HG03039 (cell line): ENCODE data around the gene BST2.

Source experiments
- ATAC-seq: cut with Tn5 transposase; IDR thresholded peaks from one replicate; pipeline ENCODE4 v1.9.1; 2021; ENCODE audit warnings: mild to moderate bottlenecking, moderate library complexity; ENCODE audit not compliant: unreplicated experiment

The BST2 gene, protein sequence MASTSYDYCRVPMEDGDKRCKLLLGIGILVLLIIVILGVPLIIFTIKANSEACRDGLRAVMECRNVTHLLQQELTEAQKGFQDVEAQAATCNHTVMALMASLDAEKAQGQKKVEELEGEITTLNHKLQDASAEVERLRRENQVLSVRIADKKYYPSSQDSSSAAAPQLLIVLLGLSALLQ

DNA sequence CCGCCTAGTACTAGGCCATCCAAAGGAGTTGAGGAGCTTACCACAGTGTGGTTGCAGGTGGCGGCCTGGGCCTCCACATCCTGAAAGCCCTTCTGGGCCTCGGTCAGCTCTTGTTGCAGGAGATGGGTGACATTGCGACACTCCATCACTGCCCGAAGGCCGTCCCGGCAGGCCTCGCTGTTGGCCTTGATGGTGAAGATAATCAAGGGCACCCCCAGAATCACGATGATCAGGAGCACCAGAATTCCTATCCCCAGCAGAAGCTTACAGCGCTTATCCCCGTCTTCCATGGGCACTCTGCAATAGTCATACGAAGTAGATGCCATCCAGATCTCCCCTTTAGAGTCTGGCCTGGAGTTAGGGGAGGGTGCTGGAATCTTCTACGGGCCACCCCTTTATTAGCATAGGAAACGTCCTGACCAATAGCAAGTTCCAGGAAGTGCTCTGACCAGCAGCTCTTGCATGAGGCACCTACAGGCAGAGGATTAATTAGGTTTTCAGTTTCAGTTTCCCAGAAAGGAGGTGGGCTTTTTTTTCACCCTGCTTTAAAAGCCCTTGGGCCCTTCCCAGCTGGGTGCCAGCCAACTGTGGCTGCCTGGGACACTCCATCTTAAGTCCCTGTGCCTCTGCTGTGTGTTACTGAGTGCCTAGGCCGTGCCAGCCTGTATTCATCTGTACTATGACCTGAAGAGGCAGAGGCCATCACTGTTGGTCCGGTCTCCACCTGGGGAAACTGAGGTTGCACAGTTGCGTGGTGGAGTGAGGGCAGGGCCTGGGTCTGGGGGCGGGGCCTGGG lies at the start of gene BST2:
Gene BST2, minus strand, starts transcription at position 381 of the 796 bp plus-strand sequence. Its CDS starts 55 bp downstream, at position 326.
- peak; percentile 60 for ATAC-seq

DNA sequence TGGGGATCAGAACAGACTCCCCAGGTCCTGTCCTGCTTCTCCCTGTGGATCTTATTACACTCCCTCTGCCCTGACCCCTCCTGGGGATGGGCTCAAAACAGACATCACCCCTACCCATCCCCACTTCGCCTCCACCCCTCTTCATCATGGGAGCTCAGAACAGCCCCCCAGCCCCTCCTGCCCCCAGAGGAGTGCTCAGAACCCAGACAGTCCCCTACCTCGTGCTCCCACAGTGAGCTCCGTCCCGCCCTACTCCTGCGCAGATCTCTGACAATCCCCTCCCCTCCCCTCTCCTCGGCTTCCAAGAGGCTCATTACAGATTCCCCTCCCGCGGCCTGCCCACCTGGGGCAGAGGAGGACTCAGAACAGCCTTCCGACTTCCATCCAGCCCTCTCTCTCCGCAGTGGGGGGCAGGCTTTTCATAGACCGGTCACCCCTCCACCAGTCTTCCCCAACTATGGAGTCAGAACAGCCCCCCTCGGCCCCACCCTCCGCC lies 49.2 kb upstream of the BST2 start:
- ATAC-seq: no peak

DNA sequence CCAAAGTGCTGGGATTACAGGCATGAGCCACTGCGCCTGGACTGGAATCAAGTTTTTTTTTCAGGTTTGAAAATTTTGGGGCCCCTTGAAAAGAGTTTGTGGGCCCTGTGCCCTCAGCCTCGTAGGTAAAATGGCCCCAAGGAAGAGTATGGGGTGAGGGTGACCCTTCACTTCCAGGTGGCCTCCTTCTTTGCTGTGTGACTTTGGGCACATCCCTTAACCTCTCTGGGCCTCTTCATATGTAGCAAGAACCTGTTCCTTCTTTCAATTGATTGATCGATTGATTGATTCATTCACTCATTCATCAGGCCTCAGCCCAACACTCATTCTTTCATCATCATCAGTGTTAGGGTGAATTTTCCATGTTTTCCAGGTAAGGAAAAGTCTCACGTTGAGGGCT lies 46.4 kb upstream of the BST2 start:
- ATAC-seq: no peak

DNA sequence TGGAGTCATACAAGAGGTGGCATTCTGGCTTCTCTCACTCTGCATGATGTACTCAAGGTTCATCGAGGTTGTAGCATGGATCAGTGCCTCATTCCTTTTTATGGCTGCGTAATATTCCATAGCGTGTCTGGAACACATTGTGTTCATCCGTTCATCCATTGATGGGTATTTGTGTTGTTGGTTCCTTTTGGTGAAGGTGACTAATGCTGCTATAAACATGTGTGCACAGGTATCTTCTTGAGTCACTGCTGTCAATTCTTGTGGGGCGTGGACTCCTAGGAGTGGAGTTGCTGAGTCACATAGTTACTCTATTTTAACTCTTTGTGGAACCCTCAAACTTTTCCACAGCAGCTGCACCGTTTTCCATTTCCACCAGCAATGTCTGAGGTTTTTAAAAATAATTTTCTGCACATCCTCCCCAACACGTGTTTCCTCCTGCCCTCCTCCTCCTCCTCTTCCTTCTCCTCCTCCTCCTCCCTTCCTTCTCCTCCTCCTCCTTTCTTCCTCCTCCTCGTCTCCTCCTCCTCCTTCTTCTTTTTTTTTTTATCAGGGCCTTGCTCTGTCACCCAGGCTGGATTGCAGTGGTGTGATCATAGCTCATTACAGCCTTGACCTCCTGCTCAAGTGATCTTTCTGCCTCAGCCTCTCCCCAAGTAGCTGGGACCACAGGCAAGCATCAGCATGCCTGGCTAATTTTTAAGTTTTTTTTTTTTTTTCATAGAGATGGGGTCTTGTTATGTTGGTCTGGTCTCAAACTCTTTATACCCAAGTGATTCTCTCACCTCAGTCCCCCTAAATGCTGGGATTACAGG lies 45.0 kb upstream of the BST2 start:
- ATAC-seq: no peak

DNA sequence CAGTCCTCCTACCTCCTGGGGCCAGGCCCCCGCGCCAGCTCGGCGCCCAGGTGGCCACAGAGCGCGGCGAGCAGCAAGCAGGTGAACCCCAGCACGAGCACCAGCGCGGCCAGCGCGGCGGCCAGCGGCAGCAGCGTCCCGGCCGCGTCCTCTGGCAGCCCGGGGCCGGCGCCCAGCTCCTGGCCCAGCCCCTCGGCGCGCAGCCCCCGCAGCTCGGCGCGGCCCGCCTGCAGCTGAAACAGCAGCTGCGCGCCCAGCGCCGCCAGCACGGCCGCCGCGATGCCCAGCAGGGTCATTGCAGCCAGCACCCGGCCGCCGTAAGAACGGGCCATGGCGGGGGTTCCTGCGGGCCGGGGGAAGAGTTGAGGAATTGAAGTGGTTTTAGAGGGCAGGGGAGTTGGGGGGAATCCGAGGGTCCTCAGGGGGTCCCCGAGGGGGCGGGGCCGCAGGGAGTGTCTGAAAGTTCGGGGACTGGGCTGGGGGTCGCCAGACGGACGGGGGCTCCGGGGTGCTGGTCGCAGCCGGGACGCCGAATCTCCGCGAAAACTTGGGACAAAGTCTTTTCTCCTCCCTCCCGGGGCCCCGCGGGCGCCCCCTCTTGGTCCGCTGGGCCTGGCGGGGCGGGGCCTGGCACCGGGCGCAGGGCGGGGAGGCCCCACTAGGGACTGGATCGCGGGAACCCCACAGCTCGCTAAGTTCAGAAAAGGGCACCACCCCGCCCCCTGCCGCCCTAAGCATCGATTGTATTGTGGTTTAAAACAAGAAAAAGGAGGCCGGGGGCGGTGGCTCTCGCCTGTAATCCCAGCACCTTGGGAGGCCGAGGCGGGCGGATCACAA lies 42.9 kb upstream of the BST2 start, which contains the start of gene TMEM221:
Gene TMEM221, minus strand, starts transcription at position 538 of the 837 bp plus-strand sequence. Its CDS starts 206 bp downstream, at position 332.
- no peak for ATAC-seq

DNA sequence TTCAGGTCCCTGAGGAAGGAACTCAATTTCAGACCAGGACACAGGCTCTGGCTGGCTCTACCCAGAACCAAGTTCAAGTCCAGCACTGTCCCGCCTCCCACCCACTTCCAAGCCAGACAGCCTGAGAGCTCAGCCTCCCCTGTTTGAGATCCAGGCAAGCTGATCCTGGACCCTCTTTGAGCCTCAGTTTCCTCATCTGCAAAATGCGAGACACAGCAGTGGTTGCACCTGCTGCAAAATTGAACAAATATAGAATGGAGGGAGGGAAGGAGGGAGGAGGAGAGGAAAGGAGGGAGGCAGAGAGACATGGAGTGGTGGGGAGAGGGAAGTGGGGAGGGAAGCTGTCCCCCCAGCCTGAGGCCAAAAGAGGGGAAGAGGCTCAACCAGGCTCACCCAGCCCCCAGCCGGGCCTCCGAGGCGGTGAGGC lies 42.3 kb upstream of the BST2 start:
- ATAC-seq: no peak

DNA sequence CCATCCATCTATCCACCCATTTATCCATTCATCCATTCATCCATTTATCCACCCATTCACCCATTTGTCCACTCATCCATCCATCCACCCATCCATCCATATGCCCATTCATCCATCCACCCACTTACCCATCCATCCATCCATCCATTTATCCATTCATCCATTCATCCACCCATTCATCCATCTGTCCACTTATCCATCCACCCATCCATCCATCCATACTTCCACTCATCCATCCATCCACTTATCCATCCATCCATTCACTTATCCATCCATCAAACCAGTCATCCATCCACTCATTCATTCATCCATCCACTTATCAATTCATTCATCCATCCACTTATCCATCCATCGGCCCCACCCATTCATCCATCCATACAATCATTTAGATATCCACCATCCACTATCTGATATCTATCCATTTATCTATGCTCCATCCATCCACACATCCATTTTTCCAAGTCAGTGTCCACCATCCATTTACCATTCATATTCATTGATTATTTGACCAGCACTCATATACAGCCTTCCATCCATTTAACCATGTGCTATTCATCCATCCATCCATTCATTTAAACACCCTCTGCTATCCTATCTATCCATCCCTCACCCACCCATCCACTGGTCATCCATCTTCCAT lies 40.2 kb upstream of the BST2 start:
- ATAC-seq: no peak

DNA sequence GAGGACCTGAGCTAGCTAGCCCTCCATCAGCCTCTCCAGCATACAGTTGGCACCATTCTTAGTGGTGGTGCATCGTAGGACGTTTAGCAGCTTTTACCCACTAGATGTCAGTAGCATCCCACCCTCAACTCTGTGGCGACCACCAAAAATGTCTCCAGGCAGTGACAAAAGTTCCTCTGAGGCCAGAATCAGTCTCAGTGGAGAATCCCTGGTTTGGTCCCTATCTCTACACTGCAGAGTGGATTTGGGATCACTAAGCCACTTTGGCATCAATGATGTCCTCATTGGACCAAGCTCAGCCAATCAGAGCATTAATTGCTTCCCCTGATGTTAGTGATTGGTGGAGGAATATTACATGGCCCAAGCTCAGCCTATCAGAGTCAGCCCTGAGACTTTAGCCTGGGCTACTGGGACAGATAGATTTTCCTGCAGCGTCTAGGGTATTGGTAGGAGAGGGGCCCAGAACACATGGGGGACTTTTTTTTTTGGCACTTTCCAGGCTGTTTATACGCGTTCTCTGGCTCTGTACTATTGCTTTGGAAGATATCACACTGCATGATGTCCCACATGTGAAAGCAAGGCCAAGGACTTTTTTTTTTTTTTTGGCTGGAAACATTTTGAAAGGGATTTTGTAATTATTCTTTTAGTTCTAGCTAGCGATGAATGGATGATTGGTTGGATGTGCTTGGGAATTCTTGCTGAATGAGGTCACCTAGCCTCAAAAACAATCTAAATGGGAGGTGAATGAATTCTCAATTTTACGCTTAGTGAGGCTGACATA lies 36.0 kb upstream of the BST2 start:
- ATAC-seq: no peak

DNA sequence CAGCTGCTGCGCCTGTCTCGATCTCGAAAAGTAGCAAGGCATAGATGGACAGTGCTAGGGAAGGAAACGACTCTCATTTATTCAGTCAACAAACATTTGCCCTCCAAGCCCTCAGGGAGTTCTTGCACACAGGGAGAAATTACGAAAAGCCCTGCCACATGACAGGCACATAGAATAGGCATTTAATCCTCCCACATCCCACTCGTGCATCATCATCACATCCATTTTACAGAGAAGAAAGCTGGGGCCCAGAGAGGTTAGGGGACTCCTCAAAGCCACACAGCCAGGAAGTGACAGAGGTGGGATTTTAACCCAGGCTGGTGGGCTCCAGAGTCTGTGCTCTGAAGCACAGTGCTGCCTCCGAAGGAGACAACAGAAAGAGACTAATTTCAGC lies 31.4 kb upstream of the BST2 start:
- ATAC-seq: no peak

DNA sequence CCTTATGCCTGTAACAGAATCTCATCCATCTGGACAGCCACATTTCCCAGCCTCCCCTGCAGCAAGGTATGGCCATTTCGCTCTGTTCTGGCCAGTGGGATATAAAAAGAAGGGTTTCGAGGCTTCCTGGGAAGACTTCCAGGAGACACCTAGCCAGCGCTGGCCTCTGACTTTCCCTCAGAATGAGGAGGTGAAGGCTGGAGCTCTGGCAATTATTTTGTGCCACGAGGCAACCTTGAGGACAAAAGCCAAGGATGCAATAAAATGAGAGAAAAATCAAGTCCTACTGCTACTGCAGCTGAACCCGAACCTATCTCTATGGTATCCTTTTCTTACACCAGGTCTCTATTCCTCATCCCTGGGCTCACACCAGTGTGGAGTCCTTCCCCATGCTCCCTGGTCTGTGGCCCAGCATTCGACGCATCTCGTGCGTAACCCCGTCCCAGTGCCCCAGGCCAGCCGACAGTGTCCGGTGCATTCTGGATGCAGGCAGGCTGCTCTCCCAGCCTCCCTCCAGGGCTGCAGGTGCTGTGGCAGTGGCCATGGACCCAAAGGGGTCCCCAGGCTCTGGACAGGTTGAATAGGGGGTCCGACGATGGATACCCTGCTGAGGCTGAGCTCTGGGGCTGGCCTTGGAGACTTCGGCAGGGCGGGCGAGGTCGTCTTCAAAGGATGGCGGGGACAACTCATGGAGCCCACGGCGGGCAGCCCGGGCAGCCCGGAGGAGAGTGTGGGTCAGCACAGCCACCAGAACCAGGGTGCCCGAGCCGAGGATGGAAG lies 30.9 kb upstream of the BST2 start:
- ATAC-seq: no peak

DNA sequence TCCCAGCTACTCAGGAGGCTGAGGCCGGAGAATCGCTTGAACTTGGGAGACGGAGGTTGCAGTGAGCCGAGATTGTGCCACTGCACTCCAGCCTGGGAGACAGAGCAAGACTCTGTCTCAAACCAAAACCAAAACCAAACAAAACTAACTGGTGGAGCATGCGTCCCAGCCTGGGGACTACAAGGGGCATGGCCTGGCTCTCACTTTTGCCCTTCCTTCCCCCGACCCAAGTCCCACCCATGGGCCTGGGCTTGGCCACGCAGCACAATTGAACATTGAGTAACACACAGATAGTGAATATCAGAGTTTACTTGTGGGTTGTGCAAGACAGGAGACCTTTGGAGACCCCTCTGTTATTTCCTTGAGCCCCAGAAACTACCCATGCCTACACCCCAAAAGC lies 29.8 kb upstream of the BST2 start:
- ATAC-seq: no peak

DNA sequence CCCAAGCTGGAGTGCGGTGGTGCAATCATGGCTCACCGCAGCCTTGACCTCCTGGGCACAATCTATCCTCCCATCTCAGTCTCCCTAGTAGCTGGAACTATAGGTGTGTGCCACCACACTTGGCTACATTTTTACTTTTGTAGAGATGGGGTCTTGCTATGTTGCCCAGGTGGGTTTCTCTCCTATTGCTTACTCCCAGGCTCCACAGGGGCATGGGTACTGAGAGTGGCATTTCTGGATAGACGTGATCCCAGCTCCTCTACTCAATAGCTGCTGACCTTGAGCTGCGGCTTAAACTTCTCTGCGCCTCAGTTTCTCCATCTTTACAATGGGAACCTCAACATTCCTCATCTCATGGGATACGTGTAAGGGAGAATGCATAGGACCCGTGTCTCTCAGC lies 26.0 kb upstream of the BST2 start:
- ATAC-seq: no peak

DNA sequence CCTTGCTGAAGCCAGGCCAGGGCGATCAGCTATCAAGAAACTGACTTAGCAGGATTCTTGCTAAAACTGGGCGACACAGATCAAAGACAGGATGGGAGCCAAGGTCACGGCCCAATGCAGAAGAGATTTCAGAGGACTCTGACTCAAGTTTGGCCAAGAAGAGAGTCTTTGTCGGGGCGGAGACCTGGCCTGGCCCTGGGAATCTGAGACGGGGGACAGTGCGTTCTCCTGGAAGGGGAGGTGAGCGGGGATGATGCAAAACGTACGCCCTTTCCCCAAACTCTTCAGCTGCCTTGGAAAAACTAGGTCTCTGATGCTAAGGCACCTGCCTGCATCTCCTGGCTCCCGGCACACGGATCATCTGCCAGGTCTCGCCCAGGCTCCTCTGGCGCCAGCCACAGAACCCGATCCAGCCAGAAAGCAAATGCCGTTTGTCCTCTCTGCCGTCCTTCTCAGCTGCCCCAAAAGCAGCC lies 24.2 kb upstream of the BST2 start:
- no peak for ATAC-seq

DNA sequence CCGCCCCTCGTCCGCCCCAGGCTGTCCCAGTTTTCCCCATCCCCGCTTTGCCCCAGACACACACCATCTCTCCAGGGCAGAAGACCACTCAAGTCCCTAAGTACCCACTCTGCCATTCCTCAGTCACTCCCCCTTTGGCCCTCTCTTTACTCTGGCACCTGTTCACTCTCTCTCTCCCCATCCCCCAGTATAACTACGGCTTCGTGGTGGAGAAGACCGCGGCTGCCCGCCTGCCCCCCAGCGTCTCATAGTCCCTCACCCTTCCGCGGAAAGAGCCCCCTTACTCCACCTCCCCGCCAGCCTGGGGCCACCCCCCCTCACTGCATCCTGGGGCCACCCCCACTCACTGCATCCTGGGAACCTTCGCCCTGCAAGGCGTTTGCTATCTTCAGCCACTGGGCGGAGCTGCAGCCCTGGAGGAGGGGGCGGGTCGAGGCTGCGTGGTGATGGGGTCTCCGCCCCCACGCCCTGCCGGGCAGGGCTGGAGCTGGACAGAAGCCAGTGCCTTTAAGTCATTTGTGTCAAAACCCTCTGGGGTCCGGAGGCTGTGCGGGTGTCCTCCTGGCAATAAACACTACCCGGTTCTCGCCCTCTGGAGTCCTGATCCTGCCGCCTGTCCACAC lies 19.4 kb upstream of the BST2 start:
- no peak for ATAC-seq

DNA sequence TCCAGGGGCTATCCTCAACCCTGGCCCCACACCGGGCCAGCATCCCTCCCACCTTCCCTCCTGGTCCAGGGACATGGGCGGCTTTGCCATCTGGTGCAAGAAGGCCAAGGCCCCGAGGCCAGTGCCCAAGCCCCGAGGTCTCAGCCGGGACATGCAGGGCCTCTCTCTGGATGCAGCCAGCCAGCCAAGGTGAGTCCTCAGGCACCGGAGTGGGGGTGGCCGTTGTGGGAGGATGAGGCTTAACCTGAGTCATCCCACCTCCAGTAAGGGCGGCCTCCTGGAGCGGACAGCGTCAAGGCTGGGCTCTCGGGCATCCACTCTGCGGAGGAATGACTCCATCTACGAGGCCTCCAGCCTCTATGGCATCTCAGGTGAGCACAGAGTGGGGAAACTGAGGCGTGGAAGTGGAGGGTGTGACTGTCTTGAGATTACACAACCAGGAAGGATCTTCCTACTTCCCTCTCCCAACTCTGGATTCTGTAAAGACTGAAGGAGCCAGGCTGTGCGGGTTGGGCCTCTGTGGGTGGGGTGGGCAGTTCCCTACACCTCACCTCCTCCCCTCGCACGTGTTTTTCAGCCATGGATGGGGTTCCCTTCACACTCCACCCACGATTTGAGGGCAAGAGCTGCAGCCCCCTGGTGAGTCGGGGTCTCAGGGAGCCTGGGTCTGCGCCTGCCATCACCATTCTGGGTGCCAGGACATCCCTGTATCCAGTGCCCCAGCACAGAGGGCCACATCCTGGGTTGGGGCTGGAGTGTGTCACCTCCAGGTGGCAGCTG lies 18.2 kb upstream of the BST2 start:
- no peak for ATAC-seq

DNA sequence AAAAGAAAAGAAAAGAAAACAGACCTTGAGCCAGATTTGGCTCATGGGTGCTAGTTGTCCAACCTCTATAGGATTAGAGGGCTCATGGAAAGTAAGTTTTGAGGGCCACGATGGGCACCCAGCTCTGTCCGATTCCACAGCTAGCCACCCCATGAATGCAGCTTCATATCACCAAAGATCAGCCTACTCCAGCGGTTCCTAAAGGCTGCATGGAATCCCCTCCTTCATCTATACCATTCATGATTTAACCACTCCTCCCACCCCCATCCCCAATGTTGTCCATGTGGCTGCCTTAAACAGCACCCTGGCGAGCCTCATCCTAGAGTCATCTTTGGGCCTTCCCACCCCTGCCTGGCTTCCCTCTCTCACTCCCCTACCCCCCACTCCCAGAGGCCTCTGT lies 16.5 kb upstream of the BST2 start:
- no peak for ATAC-seq

DNA sequence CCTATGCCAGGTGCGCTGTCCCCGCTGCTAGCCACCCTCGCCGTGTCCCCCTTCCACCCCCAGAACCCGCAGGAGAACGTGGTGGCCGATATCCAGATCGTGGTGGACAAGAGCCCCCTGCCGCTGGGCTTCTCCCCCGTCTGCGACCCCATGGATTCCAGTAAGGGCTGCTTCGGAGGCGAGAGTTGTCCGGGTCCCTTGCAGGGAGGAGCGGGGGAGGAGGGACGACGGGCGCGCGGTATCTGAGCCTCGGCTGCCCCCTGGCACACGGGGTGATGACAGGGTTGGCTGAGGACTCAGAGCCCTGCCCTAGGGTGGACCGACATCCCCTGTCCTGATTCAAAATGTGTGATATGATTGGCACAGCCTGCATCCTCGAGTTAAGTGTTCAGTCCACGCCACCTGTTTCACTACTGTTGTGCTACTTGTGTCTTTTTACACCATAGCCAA lies 15.1 kb upstream of the BST2 start:
- no peak for ATAC-seq
